ENCODE data around the gene SKAP1. TPM values are rescaled to one million over a fixed set of nuclear protein-coding genes. Genes with fewer than 3 reads are reported as not detected.

The SKAP1 gene
- total RNA-seq, 4 donors from 2014 or later = not detected

DNA sequence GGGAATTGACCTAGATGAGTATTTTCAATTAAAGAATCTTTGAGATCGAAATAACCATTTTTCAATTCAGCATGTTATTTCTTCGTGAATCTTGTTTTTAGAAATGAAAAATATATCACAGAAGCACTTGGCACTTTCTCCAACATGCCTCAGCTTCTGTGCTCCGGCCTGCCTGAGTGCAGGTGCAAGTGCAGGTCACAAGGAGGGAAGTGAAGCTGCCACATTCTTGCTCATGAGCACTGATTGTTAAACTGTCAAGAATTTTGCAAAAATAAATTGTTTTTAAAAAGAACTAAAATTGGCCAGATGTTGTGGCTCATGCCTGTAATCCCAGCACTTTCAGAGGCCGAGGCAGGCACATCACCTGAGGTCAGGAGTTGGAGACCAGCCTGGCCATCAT is 38.3 kb upstream of the SKAP1 start:
- ATAC-seq = no peak
- TF ChIP-seq, protein P1, sequence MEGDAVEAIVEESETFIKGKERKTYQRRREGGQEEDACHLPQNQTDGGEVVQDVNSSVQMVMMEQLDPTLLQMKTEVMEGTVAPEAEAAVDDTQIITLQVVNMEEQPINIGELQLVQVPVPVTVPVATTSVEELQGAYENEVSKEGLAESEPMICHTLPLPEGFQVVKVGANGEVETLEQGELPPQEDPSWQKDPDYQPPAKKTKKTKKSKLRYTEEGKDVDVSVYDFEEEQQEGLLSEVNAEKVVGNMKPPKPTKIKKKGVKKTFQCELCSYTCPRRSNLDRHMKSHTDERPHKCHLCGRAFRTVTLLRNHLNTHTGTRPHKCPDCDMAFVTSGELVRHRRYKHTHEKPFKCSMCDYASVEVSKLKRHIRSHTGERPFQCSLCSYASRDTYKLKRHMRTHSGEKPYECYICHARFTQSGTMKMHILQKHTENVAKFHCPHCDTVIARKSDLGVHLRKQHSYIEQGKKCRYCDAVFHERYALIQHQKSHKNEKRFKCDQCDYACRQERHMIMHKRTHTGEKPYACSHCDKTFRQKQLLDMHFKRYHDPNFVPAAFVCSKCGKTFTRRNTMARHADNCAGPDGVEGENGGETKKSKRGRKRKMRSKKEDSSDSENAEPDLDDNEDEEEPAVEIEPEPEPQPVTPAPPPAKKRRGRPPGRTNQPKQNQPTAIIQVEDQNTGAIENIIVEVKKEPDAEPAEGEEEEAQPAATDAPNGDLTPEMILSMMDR (IDR thresholded peaks at IDR 0.05 in 4 of 5, conservative IDR thresholded peaks at IDR 0.05 in 1 of 5) = no peak
- no peak for TF ChIP-seq POLR2A (IDR thresholded peaks at IDR 0.05)
- in situ Hi-C loops (cut with MboI; ENCODE audit: low sequenced_read_pairs in 4 of 4) = no loop called here

DNA sequence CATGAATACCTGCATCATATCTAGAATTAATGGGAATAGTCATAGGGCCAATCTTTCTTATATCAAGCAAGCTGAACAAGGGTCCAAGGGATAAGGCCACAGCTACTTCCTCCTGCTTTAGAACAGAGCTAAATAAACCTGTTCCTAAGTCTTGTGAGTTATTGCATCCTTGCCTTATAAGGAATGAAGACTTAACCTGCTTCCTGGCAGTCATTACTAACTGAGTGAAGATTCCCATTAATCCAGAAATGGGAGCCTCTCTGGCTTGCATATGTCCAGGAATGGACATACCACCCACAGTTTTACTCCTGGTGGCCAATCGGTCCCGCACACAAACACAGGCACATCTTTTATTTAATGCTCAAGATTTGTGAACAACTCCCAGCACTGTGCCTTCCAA is 35.9 kb upstream of the SKAP1 start:
- H3K27me3 ChIP-seq = peaks cover 0 to 8% (median 3%) of the 10 kb centered on the region in 3 donors
- intact Hi-C loops (cut with DNase I; ENCODE audit: low total_unique reads) (no loop called here), in situ Hi-C loops (cut with MboI; ENCODE audit: low sequenced_read_pairs in 4 of 4) (no loop called here)
- ATAC-seq (no peak), DNase-seq (no peak)
- no peaks in the 10 kb centered on the region for H3K4me1 ChIP-seq
- TF ChIP-seq POLR2A (IDR thresholded peaks at IDR 0.05) = no peak
- TF ChIP-seq, protein P1 (IDR thresholded peaks at IDR 0.05 in 4 of 5, conservative IDR thresholded peaks at IDR 0.05 in 1 of 5) = no peak
- H3K4me3 ChIP-seq = no peak overlapping the region
- H3K9me3 ChIP-seq = no peaks in the 10 kb centered on the region
- no peak overlapping the region for H3K27ac ChIP-seq
- H3K36me3 ChIP-seq = no peaks in the 10 kb centered on the region

More for the DNA sequence above, 38.3 kb upstream of the SKAP1 start:
- H3K9me3 ChIP-seq = no peaks in the 10 kb centered on the region
- H3K4me1 ChIP-seq = no peaks in the 10 kb centered on the region
- no peak overlapping the region for H3K27ac ChIP-seq
- no peak for DNase-seq
- peaks cover 0 to 8% (median 3%) of the 10 kb centered on the region in 3 donors for H3K27me3 ChIP-seq
- H3K36me3 ChIP-seq = no peaks in the 10 kb centered on the region
- intact Hi-C loops (cut with DNase I; ENCODE audit: low total_unique reads) = no loop called here
- H3K4me3 ChIP-seq = no peak overlapping the region

DNA sequence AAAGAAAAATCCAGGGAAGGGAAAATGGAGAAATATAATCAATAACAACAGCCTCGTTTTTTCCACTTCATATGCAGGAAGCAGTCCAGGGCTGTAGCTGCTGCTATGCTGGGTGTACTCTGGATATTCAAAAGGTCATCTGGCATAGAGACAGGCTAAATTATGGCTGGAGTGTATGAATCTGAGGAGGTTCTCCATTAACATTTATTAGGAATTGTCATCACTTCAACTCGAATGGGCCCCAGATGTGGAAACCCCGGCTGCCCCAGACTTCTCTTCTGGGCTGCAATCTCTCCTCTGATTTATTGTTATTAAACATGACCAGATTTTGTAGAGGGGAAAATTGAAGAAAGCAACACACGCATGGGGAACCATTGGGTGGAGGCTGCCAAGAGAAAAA is 33.5 kb upstream of the SKAP1 start:
- Histone ChIP-seq H3K27me3 (peaks cover 0 to 12% (median 6%) of the 10 kb centered on the region in 3 donors), H3K27ac (no peak overlapping the region), H3K36me3 (no peaks in the 10 kb centered on the region), H3K4me1 (no peaks in the 10 kb centered on the region), H3K9me3 (no peaks in the 10 kb centered on the region), H3K4me3 (no peak overlapping the region)
- ATAC-seq (no peak), DNase-seq (no peak)
- in situ Hi-C loops (cut with MboI; ENCODE audit: low sequenced_read_pairs in 4 of 4) (no loop called here), intact Hi-C loops (cut with DNase I; ENCODE audit: low total_unique reads) (no loop called here)
- TF ChIP-seq, protein P1 (IDR thresholded peaks at IDR 0.05 in 4 of 5, conservative IDR thresholded peaks at IDR 0.05 in 1 of 5) = no peak
- no peak for TF ChIP-seq POLR2A (IDR thresholded peaks at IDR 0.05)

DNA sequence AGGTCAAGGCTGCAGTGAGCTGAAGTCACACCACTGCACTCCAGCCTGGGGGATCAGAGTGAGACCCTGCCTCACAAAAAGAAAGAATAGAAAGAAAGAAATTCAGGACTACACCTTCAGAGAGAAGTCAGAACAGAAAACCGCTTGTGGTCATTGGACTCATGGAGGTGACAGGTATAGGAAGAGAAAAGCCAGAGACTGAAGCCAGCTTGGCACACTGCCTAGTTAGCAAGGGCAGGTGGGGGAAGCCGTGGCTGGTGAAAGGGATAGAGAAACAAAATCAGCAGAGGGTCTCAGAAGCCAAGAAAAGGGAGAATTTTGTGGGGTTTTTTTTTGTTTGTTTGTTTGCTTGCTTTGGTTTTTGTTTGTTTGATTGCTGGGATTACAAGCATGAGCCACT is 32.9 kb upstream of the SKAP1 start:
- intact Hi-C loops (cut with DNase I; ENCODE audit: low total_unique reads) = no loop called here
- no peak overlapping the region for H3K4me3 ChIP-seq
- ATAC-seq = no peak

More for the DNA sequence above, 32.9 kb upstream of the SKAP1 start:
- Histone ChIP-seq H3K27me3 (peaks cover 0 to 12% (median 6%) of the 10 kb centered on the region in 3 donors), H3K9me3 (no peaks in the 10 kb centered on the region), H3K27ac (no peak overlapping the region), H3K4me1 (no peaks in the 10 kb centered on the region), H3K36me3 (no peaks in the 10 kb centered on the region)
- TF ChIP-seq POLR2A (IDR thresholded peaks at IDR 0.05) = no peak
- TF ChIP-seq, protein P1 (IDR thresholded peaks at IDR 0.05 in 4 of 5, conservative IDR thresholded peaks at IDR 0.05 in 1 of 5) = no peak
- in situ Hi-C loops (cut with MboI; ENCODE audit: low sequenced_read_pairs in 4 of 4) = no loop called here
- DNase-seq = no peak

Data from gastrocnemius medialis (tissue), 4 donors.